Liver (tissue), 9 donors: ENCODE data around the gene TSPAN31. TPM values are rescaled to one million over a fixed set of nuclear protein-coding genes. Genes with fewer than 3 reads are reported as not detected.
A peak's percentile ranks its signal among the peaks of the same experiment; 100 is the strongest.

Source experiments
- DNase-seq: peaks from one replicate; pipeline ENCODE4 v3.0.0-alpha.2; 2017; ENCODE audit warnings: low spot score
- H3K27ac ChIP-seq, 2 donors: one replicate each; pipeline ENCODE4 v1.7.0; 2013; ENCODE audit warnings: inconsistent platforms in 2 of 2, low read length in 2 of 2, control low read depth in 1 of 2, low read depth in 1 of 2, mild to moderate bottlenecking in 1 of 2
- H3K27me3 ChIP-seq, 4 donors: one replicate each; pipeline versions ENCODE4 v1.6.1 to v1.7.0; 2013; ENCODE audit warnings: low read length in 3 of 4, inconsistent platforms in 1 of 4, mild to moderate bottlenecking in 1 of 4, moderate library complexity in 1 of 4; ENCODE audit not compliant: control insufficient read depth in 4 of 4, insufficient read depth in 4 of 4
- H3K36me3 ChIP-seq, 4 donors: one replicate each; pipeline versions ENCODE4 v1.6.1 to v1.7.0; 2013; ENCODE audit warnings: low read length in 3 of 4, mild to moderate bottlenecking in 3 of 4, low read depth in 1 of 4, moderate library complexity in 1 of 4; ENCODE audit not compliant: control insufficient read depth in 4 of 4, insufficient read depth in 3 of 4
- H3K4me1 ChIP-seq, 4 donors: one replicate each; pipeline versions ENCODE4 v1.6.1 to v1.7.0; 2013; ENCODE audit warnings: low read length in 3 of 4, mild to moderate bottlenecking in 3 of 4, moderate library complexity in 1 of 4; ENCODE audit not compliant: control insufficient read depth in 4 of 4, insufficient read depth in 4 of 4
- H3K4me3 ChIP-seq, 3 donors: one replicate each; pipeline versions ENCODE4 v1.6.1 to v1.7.0; 2013; ENCODE audit warnings: low read length in 3 of 3, control low read depth in 1 of 3, low read depth in 1 of 3, mild to moderate bottlenecking in 1 of 3
- H3K9ac ChIP-seq, 2 donors: one replicate each; pipeline ENCODE4 v1.7.0; 2013; ENCODE audit warnings: low read length in 2 of 2, mild to moderate bottlenecking in 2 of 2, moderate library complexity in 2 of 2, control low read depth in 1 of 2, low read depth in 1 of 2
- H3K9me3 ChIP-seq, 4 donors: one replicate each; pipeline versions ENCODE4 v1.6.1 to v1.7.0; 2013; ENCODE audit warnings: low read length in 3 of 4; ENCODE audit not compliant: control insufficient read depth in 4 of 4
- ATF3 ChIP-seq: IDR thresholded peaks from 2 replicates; pipeline ENCODE4 v1.6.1; 2016; ENCODE audit warnings: antibody characterized with exemption
- EGR1 ChIP-seq, 2 donors: IDR thresholded peaks; 2 replicates each; pipeline ENCODE4 v1.6.1; 2016 to 2018; ENCODE audit warnings: antibody characterized with exemption in 2 of 2, low read depth in 2 of 2
- FOXA2 ChIP-seq: IDR thresholded peaks from 2 replicates; pipeline ENCODE4 v1.6.1; 2016; ENCODE audit warnings: antibody characterized with exemption
- HNF4G ChIP-seq: IDR thresholded peaks from 2 replicates; pipeline ENCODE4 v1.6.1; 2016; ENCODE audit warnings: antibody characterized with exemption
- RAD21 ChIP-seq, 2 donors: IDR thresholded peaks; 2 replicates each; pipeline ENCODE4 v1.6.1; 2016; ENCODE audit warnings: antibody characterized with exemption in 2 of 2, mild to moderate bottlenecking in 2 of 2
- RXRA ChIP-seq, 2 donors: IDR thresholded peaks; 2 replicates each; pipeline ENCODE4 v1.6.1; 2017 to 2018; ENCODE audit warnings: antibody characterized with exemption in 2 of 2, mild to moderate bottlenecking in 1 of 2
- SP1 ChIP-seq: IDR thresholded peaks from 2 replicates; pipeline ENCODE4 v1.6.1; 2018; ENCODE audit warnings: antibody characterized with exemption, mild to moderate bottlenecking
- TAF1 ChIP-seq: conservative IDR thresholded peaks from 2 replicates; pipeline ENCODE4 v1.6.1; 2016; ENCODE audit warnings: antibody characterized with exemption, mild to moderate bottlenecking
- ZBTB33 ChIP-seq: IDR thresholded peaks from 2 replicates; pipeline ENCODE4 v1.6.1; 2016; ENCODE audit warnings: antibody characterized with exemption
- WGBS: extraction: QIAGEN DNeasy Blood & Tissue Kit; methylation state at CpG from one replicate; pipeline ENCODE4 v1.1.7; 2013; 5-methylcytosine and 5-hydroxymethylcytosine counted together
- polyA plus RNA-seq, 2 donors: library from polyadenylated mRNA; stranded (reverse) in 1 of 2; unstranded in 1 of 2; fragments of 200-250 nt in 1 of 2; fragments of >200 nt in 1 of 2; fragmentation: Nextera tagmentation in 1 of 2; extraction: Ambion mirVana in 1 of 2; gene quantifications; one replicate each; pipeline versions ENCODE4 v1.2.1 to v1.2.3, GENCODE V29; 2013 to 2015
- total RNA-seq, 2 donors: library from RNA; depleted of rRNA; stranded (reverse); fragments of >200 nt; gene quantifications; one replicate each; pipeline ENCODE4 v1.2.3, GENCODE V29; 2014
- TF ChIP-seq, protein P1 (sequence below): fragments of 150-350 bp; IDR thresholded peaks from 2 replicates; pipeline ENCODE4 v1.5.1; 2017; ENCODE audit warnings: improper control_type of control experiment, low read depth, low read length; ENCODE audit not compliant: missing input control
- TF ChIP-seq, protein P2 (sequence below): IDR thresholded peaks from 2 replicates; pipeline ENCODE4 v1.6.1; 2016; ENCODE audit warnings: antibody characterized with exemption
- donor health status: healthy.
- donor health status: healthy.
- donor health status: healthy.
- donor health status: healthy.
- donor health status: healthy.

TSPAN31 gene
- total and polyA plus RNA-seq, 4 donors = 16.9 to 39.4 (median 24.6) TPM

DNA sequence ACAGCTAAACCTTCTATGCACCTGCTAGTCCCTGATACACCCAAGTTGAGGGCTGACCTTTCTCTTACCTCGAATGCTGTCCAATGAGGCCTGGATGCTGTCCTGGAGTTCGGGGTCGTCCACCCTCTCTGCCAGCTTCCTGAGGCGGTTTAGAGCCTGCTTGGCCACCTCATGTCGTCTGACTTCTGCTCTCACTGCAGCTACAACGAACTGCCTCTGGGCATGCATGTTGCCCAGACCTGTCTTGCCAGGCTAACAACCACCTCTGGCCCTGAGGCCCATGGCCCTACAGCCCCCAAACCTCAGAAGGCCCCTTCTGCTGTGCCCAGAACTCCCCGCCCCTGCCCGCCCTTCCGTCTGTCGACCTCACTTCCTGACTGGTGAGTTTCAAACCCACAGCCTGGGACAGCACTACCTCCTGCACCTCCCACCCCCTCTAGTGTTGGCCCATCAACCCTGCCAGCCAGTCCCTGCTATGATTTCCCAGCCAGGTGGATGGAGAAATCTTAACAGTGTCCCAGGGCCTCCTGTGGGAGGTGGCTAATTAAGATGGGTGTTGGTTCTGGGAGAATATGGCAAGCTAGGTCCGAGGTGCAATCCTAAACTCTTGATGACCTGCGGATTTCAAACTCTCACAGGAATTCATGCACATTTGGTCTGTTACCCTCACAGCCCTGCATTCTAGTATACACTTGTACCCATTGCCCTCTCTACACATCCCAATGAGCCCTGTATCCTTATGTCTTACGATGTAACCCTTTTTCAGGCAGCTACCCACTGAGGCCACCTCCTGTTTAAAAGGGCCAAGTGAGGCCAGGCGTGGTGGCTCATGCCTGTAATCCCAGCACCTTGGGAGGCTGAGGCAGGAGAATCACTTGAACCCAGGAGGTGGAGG lies 2.7 kb upstream of the TSPAN31 start (continued):
- TF ChIP-seq ZBTB33 = no peak

DNA sequence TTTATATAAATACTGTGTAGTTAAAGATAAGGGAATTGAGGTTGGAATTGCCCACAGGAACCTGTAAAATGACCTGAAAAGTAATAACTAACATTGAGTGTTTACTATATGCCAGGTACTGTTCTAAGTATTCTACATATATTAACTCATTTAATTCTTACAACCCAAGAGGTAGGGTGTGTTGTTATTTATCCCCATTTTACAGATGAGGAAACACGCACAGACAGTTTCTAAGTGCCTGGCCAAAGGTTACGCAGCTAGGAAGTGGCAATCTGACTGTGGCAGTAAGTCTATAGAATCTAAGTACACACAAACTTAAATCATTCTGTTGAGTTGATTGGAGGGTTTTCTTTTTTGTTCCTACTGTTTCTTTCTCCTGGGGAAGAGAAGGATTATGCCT lies 1.1 kb upstream of the TSPAN31 start:
- peaks cover 2 to 15% (median 8%) of the 10 kb centered on the region in 4 donors for H3K36me3 ChIP-seq
- H3K9me3 ChIP-seq = no peaks in the 10 kb centered on the region
- H3K27me3 ChIP-seq = peaks cover 0 to 4% (median 0%) of the 10 kb centered on the region in 4 donors
- peaks cover 3 to 16% (median 6%) of the 10 kb centered on the region in 4 donors for H3K4me1 ChIP-seq
- 87% methylated on average over 2 of the region's 2 CpGs for WGBS
- H3K4me3 ChIP-seq = no peak overlapping the region
- TF ChIP-seq FOXA2 = no peak
- TF ChIP-seq ATF3 = no peak
- TF ChIP-seq, protein P1, sequence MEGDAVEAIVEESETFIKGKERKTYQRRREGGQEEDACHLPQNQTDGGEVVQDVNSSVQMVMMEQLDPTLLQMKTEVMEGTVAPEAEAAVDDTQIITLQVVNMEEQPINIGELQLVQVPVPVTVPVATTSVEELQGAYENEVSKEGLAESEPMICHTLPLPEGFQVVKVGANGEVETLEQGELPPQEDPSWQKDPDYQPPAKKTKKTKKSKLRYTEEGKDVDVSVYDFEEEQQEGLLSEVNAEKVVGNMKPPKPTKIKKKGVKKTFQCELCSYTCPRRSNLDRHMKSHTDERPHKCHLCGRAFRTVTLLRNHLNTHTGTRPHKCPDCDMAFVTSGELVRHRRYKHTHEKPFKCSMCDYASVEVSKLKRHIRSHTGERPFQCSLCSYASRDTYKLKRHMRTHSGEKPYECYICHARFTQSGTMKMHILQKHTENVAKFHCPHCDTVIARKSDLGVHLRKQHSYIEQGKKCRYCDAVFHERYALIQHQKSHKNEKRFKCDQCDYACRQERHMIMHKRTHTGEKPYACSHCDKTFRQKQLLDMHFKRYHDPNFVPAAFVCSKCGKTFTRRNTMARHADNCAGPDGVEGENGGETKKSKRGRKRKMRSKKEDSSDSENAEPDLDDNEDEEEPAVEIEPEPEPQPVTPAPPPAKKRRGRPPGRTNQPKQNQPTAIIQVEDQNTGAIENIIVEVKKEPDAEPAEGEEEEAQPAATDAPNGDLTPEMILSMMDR = no peak
- no peak for TF ChIP-seq TAF1
- no peak overlapping the region for H3K9ac ChIP-seq
- no peak overlapping the region for H3K27ac ChIP-seq
- DNase-seq = no peak

GRCh38 chr12:57744194-57744776 lies 554 bp upstream of the TSPAN31 start:
- 13% methylated on average over 21 of the region's 21 CpGs for WGBS
- peak in 1 of 2 donors; percentile 5 for TF ChIP-seq EGR1 (IDR thresholded peaks at IDR 0.05; ENCODE audit: low read depth in 2 of 2)
- TF ChIP-seq, protein P2, sequence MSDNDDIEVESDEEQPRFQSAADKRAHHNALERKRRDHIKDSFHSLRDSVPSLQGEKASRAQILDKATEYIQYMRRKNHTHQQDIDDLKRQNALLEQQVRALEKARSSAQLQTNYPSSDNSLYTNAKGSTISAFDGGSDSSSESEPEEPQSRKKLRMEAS = no peak
- DNase-seq = peak; percentile 70

DNA sequence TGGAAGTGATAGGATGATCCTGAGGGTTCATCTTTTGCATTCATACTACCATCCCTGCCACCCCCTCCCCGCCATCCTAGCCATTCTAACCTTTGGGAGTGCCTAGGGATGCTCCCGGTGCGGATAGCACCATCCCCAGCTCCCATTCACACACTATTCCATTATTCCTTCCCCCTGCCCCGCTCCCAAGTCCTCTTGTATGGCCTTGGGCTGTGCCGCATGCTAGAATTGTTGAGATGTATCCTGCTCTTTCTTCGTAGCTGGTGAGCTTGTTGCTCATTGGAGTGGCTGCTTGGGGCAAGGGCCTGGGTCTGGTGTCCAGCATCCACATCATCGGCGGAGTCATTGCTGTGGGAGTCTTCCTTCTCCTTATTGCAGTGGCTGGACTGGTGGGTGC lies 644 bp downstream of the TSPAN31 start:
- H3K27me3 ChIP-seq = no peaks in the 10 kb centered on the region
- H3K4me1 ChIP-seq = peaks cover 3 to 12% (median 6%) of the 10 kb centered on the region in 4 donors
- 55% methylated on average over 8 of the region's 8 CpGs for WGBS
- peaks cover 4 to 22% (median 13%) of the 10 kb centered on the region in 4 donors for H3K36me3 ChIP-seq
- no peaks in the 10 kb centered on the region for H3K9me3 ChIP-seq
- TF ChIP-seq RXRA (IDR thresholded peaks at IDR 0.05) (no peak), RAD21 (IDR thresholded peaks at IDR 0.05) (no peak), SP1 (no peak), HNF4G (no peak)
- TF ChIP-seq, protein P2 = no peak
- TF ChIP-seq, protein P1 = no peak
- peak overlapping the region; percentile 62 to 82 (median 65) for H3K4me3 ChIP-seq
- peak overlapping the region; percentile 77 to 85 for H3K27ac ChIP-seq
- peak overlapping the region in 1 of 2 donors; percentile 88 for H3K9ac ChIP-seq
- no peak for DNase-seq

More at GRCh38 chr12:57744194-57744776, 554 bp upstream of the TSPAN31 start:
- H3K27ac ChIP-seq = peak overlapping the region; percentile 77 to 85
- H3K4me1 ChIP-seq = peaks cover 3 to 12% (median 6%) of the 10 kb centered on the region in 4 donors
- H3K36me3 ChIP-seq = peaks cover 4 to 21% (median 13%) of the 10 kb centered on the region in 4 donors
- H3K4me3 ChIP-seq = peak overlapping the region; percentile 62 to 82 (median 65)
- peak overlapping the region in 1 of 2 donors; percentile 28 for H3K9ac ChIP-seq
- no peaks in the 10 kb centered on the region for H3K9me3 ChIP-seq
- H3K27me3 ChIP-seq = no peaks in the 10 kb centered on the region
